Tibial nerve (tissue), 4 donors: ENCODE results near the gene HNRNPR. TPM values are rescaled to one million over a fixed set of nuclear protein-coding genes. Genes with fewer than 3 reads are reported as not detected.

Source experiments
- DNase-seq, 2 donors: peaks; one replicate each; pipeline ENCODE4 v3.0.0-alpha.2; 2019; ENCODE audit warnings: low spot score in 2 of 2
- H3K27ac ChIP-seq, 4 donors: fragments of 200-600 bp; sonication (generic) in 3 of 4; one replicate each; pipeline ENCODE4 v1.5.1; 2017 to 2019; ENCODE audit warnings: mild to moderate bottlenecking in 1 of 4
- H3K27me3 ChIP-seq, 2 donors: fragments of 200-600 bp; sonication (generic) in 1 of 2; one replicate each; pipeline versions ENCODE4 v1.5.1 to v1.6.0; 2017 to 2019
- H3K36me3 ChIP-seq, 3 donors: fragments of 200-600 bp; sonication (generic); one replicate each; pipeline ENCODE4 v1.5.1; 2018 to 2019
- H3K4me1 ChIP-seq, 4 donors: fragments of 200-600 bp; sonication (generic) in 3 of 4; one replicate each; pipeline ENCODE4 v1.5.1; 2017 to 2019
- H3K4me3 ChIP-seq, 4 donors: fragments of 200-600 bp; sonication (generic) in 3 of 4; one replicate each; pipeline ENCODE4 v1.5.1; 2017 to 2019; ENCODE audit warnings: mild to moderate bottlenecking in 1 of 4, moderate library complexity in 1 of 4
- H3K9me3 ChIP-seq, 4 donors: fragments of 200-600 bp; sonication (generic) in 3 of 4; one replicate each; pipeline ENCODE4 v1.5.1; 2017 to 2019
- EP300 ChIP-seq, 2 donors: sonication (generic); formaldehyde crosslinking; IDR thresholded peaks; one replicate each; pipeline ENCODE4 v1.6.1; 2017; ENCODE audit warnings: antibody characterized with exemption in 2 of 2, mild to moderate bottlenecking in 1 of 2
- POLR2A ChIP-seq, 2 donors: fragments of 450-650 bp; IDR thresholded peaks; one replicate each; pipeline ENCODE4 v1.6.1; 2017; ENCODE audit warnings: antibody characterized with exemption in 2 of 2, mild to moderate bottlenecking in 2 of 2, moderate library complexity in 2 of 2
- WGBS, 2 donors: methylation state at CpG; one replicate each; pipeline ENCODE4 v1.1.5; 2018; 5-methylcytosine and 5-hydroxymethylcytosine counted together
- total RNA-seq, 4 donors: library from RNA; depleted of rRNA; stranded (reverse); fragments of >200 nt; gene quantifications; one replicate each; pipeline ENCODE4 v1.1.0, GENCODE V29; 2016
- TF ChIP-seq, protein P1 (sequence below), 5 experiments: fragments of 200-600 bp in 3 of 5; fragments of 450-650 bp in 2 of 5; sonication (generic) in 3 of 5; IDR thresholded peaks; one replicate each; pipeline ENCODE4 v1.5.1; 2016 to 2019; ENCODE audit warnings: antibody characterized with exemption in 5 of 5, mild to moderate bottlenecking in 3 of 5, moderate library complexity in 2 of 5

HNRNPR gene
- total RNA-seq, 4 donors from 2014 or later, result 63.6 to 79.8 (median 74.1) TPM

- H3K36me3 ChIP-seq, result peaks cover under 1 to 44% (median 23%) of the 10 kb centered on the region in 3 donors
- peaks cover 0 to 38% (median 9%) of the 10 kb centered on the region in 4 donors for H3K9me3 ChIP-seq
- TF ChIP-seq, protein P1, sequence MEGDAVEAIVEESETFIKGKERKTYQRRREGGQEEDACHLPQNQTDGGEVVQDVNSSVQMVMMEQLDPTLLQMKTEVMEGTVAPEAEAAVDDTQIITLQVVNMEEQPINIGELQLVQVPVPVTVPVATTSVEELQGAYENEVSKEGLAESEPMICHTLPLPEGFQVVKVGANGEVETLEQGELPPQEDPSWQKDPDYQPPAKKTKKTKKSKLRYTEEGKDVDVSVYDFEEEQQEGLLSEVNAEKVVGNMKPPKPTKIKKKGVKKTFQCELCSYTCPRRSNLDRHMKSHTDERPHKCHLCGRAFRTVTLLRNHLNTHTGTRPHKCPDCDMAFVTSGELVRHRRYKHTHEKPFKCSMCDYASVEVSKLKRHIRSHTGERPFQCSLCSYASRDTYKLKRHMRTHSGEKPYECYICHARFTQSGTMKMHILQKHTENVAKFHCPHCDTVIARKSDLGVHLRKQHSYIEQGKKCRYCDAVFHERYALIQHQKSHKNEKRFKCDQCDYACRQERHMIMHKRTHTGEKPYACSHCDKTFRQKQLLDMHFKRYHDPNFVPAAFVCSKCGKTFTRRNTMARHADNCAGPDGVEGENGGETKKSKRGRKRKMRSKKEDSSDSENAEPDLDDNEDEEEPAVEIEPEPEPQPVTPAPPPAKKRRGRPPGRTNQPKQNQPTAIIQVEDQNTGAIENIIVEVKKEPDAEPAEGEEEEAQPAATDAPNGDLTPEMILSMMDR (IDR thresholded peaks at IDR 0.05), result peak in 2 of 5 experiments; percentile 20 to 24
- TF ChIP-seq EP300 (IDR thresholded peaks at IDR 0.05), result peak; percentile 11 to 86
- TF ChIP-seq POLR2A (IDR thresholded peaks at IDR 0.05), result peak; percentile 57 to 67
- H3K27me3 ChIP-seq, result no peaks in the 10 kb centered on the region
- DNase-seq, result peak; percentile 96 to 97
- H3K27ac ChIP-seq, result peak overlapping the region; percentile 94 to 99 (median 98)
- 4% methylated on average over 25 to 38 of the region's 41 CpGs for WGBS, 2 donors
- peaks cover 0 to 49% (median 29%) of the 10 kb centered on the region in 4 donors for H3K4me1 ChIP-seq
- H3K4me3 ChIP-seq, result peak overlapping the region; percentile 79 to 95 (median 92)
Observed at GRCh38 chr1:23367791-23368561, 23.9 kb upstream of the HNRNPR start.

DNA sequence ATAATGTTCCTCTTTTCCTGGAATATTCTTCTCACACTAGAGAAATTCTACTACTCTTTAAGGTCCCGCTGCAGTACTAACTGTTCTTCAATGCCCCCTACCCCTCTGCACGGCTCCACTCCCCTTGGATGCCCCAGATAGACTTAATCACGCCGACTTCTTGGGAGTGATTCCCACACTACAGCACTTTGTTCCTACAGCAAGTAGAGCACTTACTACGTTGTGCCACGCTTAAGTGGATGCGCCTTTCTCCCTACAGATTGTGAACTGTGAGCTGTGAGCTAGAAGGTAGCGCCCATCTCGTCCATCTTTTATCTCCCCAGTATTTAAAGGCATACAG, 23.3 kb upstream of the HNRNPR start:
- DNase-seq, result no peak
- WGBS, 2 donors, result 39 to 50% methylated on average over 9 of the region's 9 CpGs
- no peaks in the 10 kb centered on the region for H3K27me3 ChIP-seq
- peaks cover 4 to 44% (median 15%) of the 10 kb centered on the region in 4 donors for H3K9me3 ChIP-seq
- no peak for TF ChIP-seq POLR2A (IDR thresholded peaks at IDR 0.05)
- TF ChIP-seq, protein P1 (IDR thresholded peaks at IDR 0.05), result no peak
- TF ChIP-seq EP300 (IDR thresholded peaks at IDR 0.05), result no peak
- H3K27ac ChIP-seq, result peak overlapping the region in 3 of 4 donors; percentile 94 to 99 (median 96)
- peak overlapping the region; percentile 79 to 95 (median 92) for H3K4me3 ChIP-seq
- peaks cover 6 to 49% (median 28%) of the 10 kb centered on the region in 3 donors for H3K36me3 ChIP-seq
- peaks cover 0 to 45% (median 27%) of the 10 kb centered on the region in 4 donors for H3K4me1 ChIP-seq

- no peak overlapping the region for H3K4me3 ChIP-seq
- WGBS, 2 donors, result 67 to 78% methylated on average over 5 of the region's 5 CpGs
- TF ChIP-seq, protein P1 (IDR thresholded peaks at IDR 0.05), result no peak
- no peak for TF ChIP-seq EP300 (IDR thresholded peaks at IDR 0.05)
- TF ChIP-seq POLR2A (IDR thresholded peaks at IDR 0.05), result no peak
- H3K4me1 ChIP-seq, result peaks cover 0 to 37% (median 25%) of the 10 kb centered on the region in 4 donors
- peaks cover 13 to 57% (median 37%) of the 10 kb centered on the region in 3 donors for H3K36me3 ChIP-seq
- peak overlapping the region in 1 of 4 donors; percentile 3 for H3K27ac ChIP-seq
- DNase-seq, result no peak
- H3K9me3 ChIP-seq, result peaks cover 7 to 52% (median 22%) of the 10 kb centered on the region in 4 donors
- H3K27me3 ChIP-seq, result no peaks in the 10 kb centered on the region
Observed at GRCh38 chr1:23366598-23366997, 22.5 kb upstream of the HNRNPR start.

- no peak for DNase-seq
- Histone ChIP-seq H3K4me1 (peaks cover 0 to 32% (median 21%) of the 10 kb centered on the region in 4 donors), H3K27me3 (no peaks in the 10 kb centered on the region), H3K9me3 (peaks cover 11 to 56% (median 26%) of the 10 kb centered on the region in 4 donors), H3K27ac (peak overlapping the region in 1 of 4 donors; percentile 3), H3K4me3 (no peak overlapping the region), H3K36me3 (peaks cover 17 to 62% (median 41%) of the 10 kb centered on the region in 3 donors)
- 50 to 60% methylated on average over 2 of the region's 2 CpGs for WGBS, 2 donors
- TF ChIP-seq EP300 (IDR thresholded peaks at IDR 0.05) (no peak), POLR2A (IDR thresholded peaks at IDR 0.05) (no peak)
- TF ChIP-seq, protein P1 (IDR thresholded peaks at IDR 0.05), result no peak
Observed at GRCh38 chr1:23366146-23366545, 22.1 kb upstream of the HNRNPR start.

DNA sequence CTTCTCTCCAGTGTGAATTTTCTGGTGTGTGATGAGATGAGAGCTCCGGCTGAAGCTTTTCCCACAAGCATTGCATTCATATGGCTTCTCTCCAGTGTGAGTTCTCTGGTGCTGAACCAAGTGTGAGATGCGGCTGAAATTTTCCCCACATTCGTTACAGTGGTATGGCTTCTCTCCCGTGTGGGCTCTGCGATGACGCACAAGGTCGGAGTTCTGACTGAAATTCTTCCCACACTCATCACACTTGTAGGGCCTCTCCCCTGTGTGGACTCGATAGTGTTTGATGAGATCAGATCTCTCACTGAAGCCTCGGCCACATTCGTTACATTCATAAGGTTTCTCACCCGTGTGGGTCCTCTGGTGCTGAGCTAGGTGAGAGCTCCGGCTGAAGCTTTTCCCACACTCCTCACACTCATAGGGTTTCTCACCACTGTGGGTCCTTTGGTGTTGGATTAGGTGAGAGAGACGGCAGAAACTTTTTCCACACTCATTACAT, 18.2 kb upstream of the HNRNPR start:
- no peak for DNase-seq
- Histone ChIP-seq H3K9me3 (peaks cover 11 to 84% (median 41%) of the 10 kb centered on the region in 4 donors), H3K36me3 (peaks cover 19 to 90% (median 46%) of the 10 kb centered on the region in 3 donors), H3K4me1 (peaks cover 0 to 18% (median 8%) of the 10 kb centered on the region in 4 donors), H3K27ac (no peak overlapping the region), H3K27me3 (no peaks in the 10 kb centered on the region), H3K4me3 (no peak overlapping the region)
- WGBS, 2 donors, result 96 to 99% methylated on average over 13 of the region's 13 CpGs
- TF ChIP-seq, protein P1 (IDR thresholded peaks at IDR 0.05), result no peak
- no peak for TF ChIP-seq EP300 (IDR thresholded peaks at IDR 0.05)
- TF ChIP-seq POLR2A (IDR thresholded peaks at IDR 0.05), result no peak
